IPS-15b (cell line): ENCODE results near the gene JAZF1.

Source experiments
- H3K27me3 ChIP-seq: one replicate; pipeline ENCODE4 v1.6.1; 2013; ENCODE audit warnings: low read length; ENCODE audit not compliant: control insufficient read depth, insufficient read depth
- H3K36me3 ChIP-seq: one replicate; pipeline ENCODE4 v1.6.1; 2013; ENCODE audit warnings: low read length; ENCODE audit not compliant: control insufficient read depth, insufficient read depth
- H3K4me1 ChIP-seq: one replicate; pipeline ENCODE4 v1.6.1; 2013; ENCODE audit warnings: mild to moderate bottlenecking, low read length; ENCODE audit not compliant: control insufficient read depth, insufficient read depth
- H3K4me3 ChIP-seq: one replicate; pipeline ENCODE4 v1.5.1; 2013; ENCODE audit warnings: low read depth, low read length
- H3K9ac ChIP-seq: one replicate; pipeline ENCODE4 v1.6.1; 2013; ENCODE audit warnings: low read depth, mild to moderate bottlenecking, low read length
- H3K9me3 ChIP-seq: one replicate; pipeline ENCODE4 v1.6.1; 2013; ENCODE audit warnings: mild to moderate bottlenecking, low read length; ENCODE audit not compliant: control insufficient read depth, insufficient read depth

JAZF1 gene

DNA sequence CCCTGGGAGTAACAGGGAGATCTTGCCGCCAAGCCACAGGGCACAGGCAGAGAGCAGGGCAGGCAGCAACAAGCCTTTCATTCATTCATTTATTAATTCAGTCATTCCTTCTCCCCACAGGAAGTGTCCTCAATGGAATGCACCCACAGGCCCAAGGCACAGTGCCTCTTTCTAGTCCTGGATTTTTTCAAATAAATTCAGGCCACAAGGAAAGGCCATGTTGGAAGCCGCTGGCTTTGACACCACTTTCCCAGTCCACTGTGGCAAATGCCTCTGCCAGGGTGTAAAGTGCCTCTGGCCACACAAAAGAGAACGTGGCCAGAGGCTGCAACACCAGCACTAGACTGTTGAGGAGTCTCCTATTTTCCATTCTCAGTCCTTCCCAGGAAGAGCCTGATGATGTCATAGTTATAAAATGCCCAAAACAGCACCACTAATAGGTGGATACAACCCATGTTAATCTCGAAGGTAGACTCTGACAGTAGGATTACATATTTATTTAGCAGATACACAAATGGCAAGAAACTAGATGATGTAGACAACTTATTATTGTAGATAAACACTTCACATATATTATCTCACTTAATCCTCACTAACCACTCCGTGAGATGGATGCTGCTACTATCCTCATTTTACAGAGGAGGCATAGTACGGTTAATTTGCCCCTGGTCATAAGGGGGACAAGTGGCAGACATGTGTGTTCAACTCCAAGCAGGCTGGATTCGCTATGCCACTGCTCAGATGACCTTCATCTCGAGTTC is 5.5 kb downstream of the JAZF1 start:
- Histone ChIP-seq H3K9me3 (no peaks in the 10 kb centered on the region), H3K27me3 (peaks cover 5% of the 10 kb centered on the region), H3K9ac (no peak overlapping the region), H3K4me3 (no peak overlapping the region), H3K36me3 (no peaks in the 10 kb centered on the region), H3K4me1 (peaks cover 10% of the 10 kb centered on the region)

GRCh38 chr7:28174442-28174841 is 6.2 kb downstream of the JAZF1 start:
- Histone ChIP-seq H3K4me3 (no peak overlapping the region), H3K9ac (no peak overlapping the region), H3K4me1 (peaks cover 10% of the 10 kb centered on the region), H3K36me3 (no peaks in the 10 kb centered on the region), H3K27me3 (peaks cover 5% of the 10 kb centered on the region), H3K9me3 (no peaks in the 10 kb centered on the region)

- Histone ChIP-seq H3K36me3 (no peaks in the 10 kb centered on the region), H3K27me3 (no peaks in the 10 kb centered on the region), H3K4me1 (peaks cover 7% of the 10 kb centered on the region), H3K9me3 (no peaks in the 10 kb centered on the region), H3K4me3 (no peak overlapping the region), H3K9ac (no peak overlapping the region)
Observed at GRCh38 chr7:28173531-28173930, 7.1 kb downstream of the JAZF1 start.

DNA sequence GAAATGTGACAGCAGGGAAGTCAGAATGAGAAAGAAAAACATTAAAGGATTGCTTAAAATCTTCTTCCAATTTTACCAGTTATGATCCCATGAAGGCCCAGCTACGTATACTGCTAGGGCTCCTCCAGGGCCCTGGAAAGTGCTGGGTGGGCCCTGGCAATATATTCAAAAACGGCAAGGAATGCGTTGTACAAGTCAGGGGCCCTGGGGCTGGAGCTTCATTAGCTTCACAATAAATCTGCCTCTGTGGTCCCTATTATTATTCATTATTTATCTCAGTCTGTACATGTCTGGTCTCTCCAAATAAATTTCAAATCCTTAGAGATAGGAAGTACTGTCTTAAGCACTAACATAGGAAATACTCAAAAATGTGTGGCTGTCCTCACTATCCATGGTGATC is 7.6 kb downstream of the JAZF1 start:
- H3K9ac ChIP-seq = no peak overlapping the region
- H3K9me3 ChIP-seq = no peaks in the 10 kb centered on the region
- no peak overlapping the region for H3K4me3 ChIP-seq
- no peaks in the 10 kb centered on the region for H3K27me3 ChIP-seq
- no peaks in the 10 kb centered on the region for H3K36me3 ChIP-seq
- peaks cover 7% of the 10 kb centered on the region for H3K4me1 ChIP-seq

GRCh38 chr7:28170701-28171100 is 9.9 kb downstream of the JAZF1 start:
- peaks cover 7% of the 10 kb centered on the region for H3K4me1 ChIP-seq
- no peak overlapping the region for H3K9ac ChIP-seq
- no peaks in the 10 kb centered on the region for H3K27me3 ChIP-seq
- H3K9me3 ChIP-seq = no peaks in the 10 kb centered on the region
- no peak overlapping the region for H3K4me3 ChIP-seq
- H3K36me3 ChIP-seq = no peaks in the 10 kb centered on the region

GRCh38 chr7:28169230-28169629 is 11.4 kb downstream of the JAZF1 start:
- Histone ChIP-seq H3K27me3 (no peaks in the 10 kb centered on the region), H3K9ac (no peak overlapping the region), H3K9me3 (no peaks in the 10 kb centered on the region), H3K4me1 (peaks cover 3% of the 10 kb centered on the region), H3K4me3 (no peak overlapping the region), H3K36me3 (no peaks in the 10 kb centered on the region)

GRCh38 chr7:28168393-28169158 is 12.0 kb downstream of the JAZF1 start:
- Histone ChIP-seq H3K4me3 (no peak overlapping the region), H3K27me3 (no peaks in the 10 kb centered on the region), H3K9ac (no peak overlapping the region), H3K4me1 (peaks cover 3% of the 10 kb centered on the region), H3K36me3 (no peaks in the 10 kb centered on the region), H3K9me3 (no peaks in the 10 kb centered on the region)

DNA sequence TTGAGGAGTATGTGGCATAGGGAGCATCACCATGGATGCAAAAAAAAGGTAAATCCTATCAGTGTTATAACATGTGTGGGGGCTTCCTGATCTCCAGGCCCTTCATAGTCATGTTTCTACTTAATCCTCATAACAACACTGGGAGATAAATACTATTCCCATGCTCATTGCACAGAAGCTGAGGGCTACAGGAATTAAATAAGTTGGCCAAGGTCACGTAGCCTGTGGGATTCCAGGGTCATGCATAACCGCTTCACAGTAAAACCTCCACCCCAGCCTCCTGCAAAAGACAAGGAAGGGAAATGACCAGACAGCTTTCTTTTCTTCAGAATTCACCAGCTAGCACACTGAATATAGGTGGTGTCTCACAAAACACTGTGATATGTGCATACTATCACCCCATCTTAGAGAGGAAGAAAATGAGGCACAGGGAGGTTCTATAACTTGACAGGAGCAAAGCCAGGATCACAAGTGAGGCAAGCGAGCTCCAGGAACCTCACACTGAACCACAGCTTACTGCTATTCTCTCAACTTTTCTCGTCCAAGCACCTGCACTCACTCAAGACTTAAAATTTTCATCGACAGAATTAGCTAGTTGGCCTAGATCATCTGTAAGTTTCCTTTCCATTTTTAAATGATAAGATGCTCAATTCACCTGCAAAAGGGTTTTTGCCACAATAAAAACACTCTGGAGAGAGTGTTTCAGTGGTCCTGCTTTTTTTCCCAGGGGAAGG is 13.4 kb downstream of the JAZF1 start:
- Histone ChIP-seq H3K36me3 (no peaks in the 10 kb centered on the region), H3K4me3 (no peak overlapping the region), H3K27me3 (no peaks in the 10 kb centered on the region), H3K9ac (no peak overlapping the region), H3K9me3 (no peaks in the 10 kb centered on the region), H3K4me1 (no peaks in the 10 kb centered on the region)

DNA sequence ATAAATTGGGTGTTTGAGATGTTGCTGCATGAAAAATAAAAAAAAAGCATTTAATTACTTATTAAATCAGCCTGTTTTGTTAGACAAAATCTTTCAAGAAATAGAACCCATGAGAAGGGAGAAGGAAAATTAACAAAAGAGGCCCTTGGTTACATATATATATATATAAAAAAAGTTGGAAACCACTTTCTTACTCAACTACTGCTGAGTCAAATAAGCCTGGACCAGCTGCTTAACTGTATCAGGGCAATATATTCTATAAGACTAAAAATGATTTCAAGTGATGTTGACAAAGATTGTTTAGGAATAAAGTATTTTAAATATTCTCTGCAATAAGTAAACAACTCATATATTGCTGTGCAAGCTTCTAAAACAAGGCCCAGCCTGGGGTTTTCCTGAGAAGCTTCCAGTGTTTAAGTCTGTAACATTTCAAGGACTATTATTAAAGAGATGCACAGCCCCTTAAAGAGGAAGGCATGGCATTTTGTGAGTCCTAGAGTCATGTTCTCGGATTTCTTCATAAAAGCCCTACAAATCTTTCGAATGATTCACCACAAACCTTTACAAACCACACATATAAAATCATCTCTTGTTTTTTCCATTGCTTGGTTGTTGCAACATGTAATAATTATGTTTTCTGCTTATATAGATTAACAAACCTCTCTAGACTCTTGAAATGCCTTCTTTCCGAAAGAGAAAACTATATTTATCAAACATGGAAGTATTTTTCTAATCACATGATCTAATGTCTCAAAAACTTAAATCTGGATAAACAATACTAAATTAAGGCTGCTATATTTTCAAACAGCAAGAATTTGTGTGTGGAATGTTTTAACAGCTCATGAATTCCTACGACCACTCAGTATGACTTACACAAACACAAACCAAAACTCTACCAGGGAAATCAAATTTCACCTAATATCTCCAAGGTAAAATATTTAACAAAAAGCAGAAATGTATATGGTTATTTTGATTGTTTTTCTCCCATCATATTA is 14.3 kb downstream of the JAZF1 start:
- Histone ChIP-seq H3K4me3 (no peak overlapping the region), H3K27me3 (no peaks in the 10 kb centered on the region), H3K4me1 (no peaks in the 10 kb centered on the region), H3K9me3 (no peaks in the 10 kb centered on the region), H3K36me3 (no peaks in the 10 kb centered on the region), H3K9ac (no peak overlapping the region)

- Histone ChIP-seq H3K9ac (no peak overlapping the region), H3K36me3 (no peaks in the 10 kb centered on the region), H3K27me3 (no peaks in the 10 kb centered on the region), H3K9me3 (no peaks in the 10 kb centered on the region), H3K4me3 (no peak overlapping the region), H3K4me1 (no peaks in the 10 kb centered on the region)
Observed at GRCh38 chr7:28165261-28165660, 15.3 kb downstream of the JAZF1 start.

- no peaks in the 10 kb centered on the region for H3K36me3 ChIP-seq
- H3K4me1 ChIP-seq = no peaks in the 10 kb centered on the region
- no peaks in the 10 kb centered on the region for H3K27me3 ChIP-seq
- H3K9ac ChIP-seq = no peak overlapping the region
- no peak overlapping the region for H3K4me3 ChIP-seq
- H3K9me3 ChIP-seq = no peaks in the 10 kb centered on the region
Observed at GRCh38 chr7:28163949-28164348, 16.6 kb downstream of the JAZF1 start.
